HG03378 (cell line): ENCODE measurements around the gene IQUB.
"Not testable (repeated sequence)": the region's sequence is repeated elsewhere in the genome, so short reads cannot be mapped to it uniquely, and the experiment has no call there.

ENCODE experiments used
- ATAC-seq: cut with Tn5 transposase; IDR thresholded peaks from one replicate; pipeline ENCODE4 v1.9.1; 2021; ENCODE audit warnings: mild to moderate bottlenecking, moderate library complexity; ENCODE audit not compliant: unreplicated experiment

The IQUB gene

GRCh38 chr7:123424463-123424862 is 109.9 kb downstream of the IQUB start:
- no peak for ATAC-seq

- ATAC-seq = no peak
Observed at GRCh38 chr7:123423622-123424021, 110.8 kb downstream of the IQUB start.

- ATAC-seq = no peak
Observed at GRCh38 chr7:123417580-123417979, 116.8 kb downstream of the IQUB start.

GRCh38 chr7:123415625-123416024 is 118.8 kb downstream of the IQUB start:
- no peak for ATAC-seq

- ATAC-seq = no peak
Observed at GRCh38 chr7:123410273-123410904, 124.0 kb downstream of the IQUB start.

GRCh38 chr7:123407951-123408350 is 126.4 kb downstream of the IQUB start:
- ATAC-seq = not testable (repeated sequence)
